T-helper 1 cell treated with Interleukin-12 subunit alpha and Interleukin-12 subunit beta and Interleukin-4 antibody, amounts not matched to agents 30 ng/mL and 1 ng/mL, for 36 hours (primary cell): ENCODE data around the gene PACSIN2. TPM values are rescaled to one million over a fixed set of nuclear protein-coding genes. Genes with fewer than 3 reads are reported as not detected.
"Not testable (repeated sequence)": the region's sequence is repeated elsewhere in the genome, so short reads cannot be mapped to it uniquely, and the experiment has no call there.

ENCODE experiments used
- intact Hi-C: fragments of 100-400 bp; cut with micrococcal nuclease; formaldehyde crosslinking; loops from one replicate; pipeline ENCODE4 v1.15.1; 2024
- total RNA-seq: library from RNA; stranded (reverse); gene quantifications from 2 replicates; pipeline ENCODE4 v1.2.3, GENCODE V29; 2022

PACSIN2 gene
- total RNA-seq, 1 donor from 2014 or later, result 30.0 TPM

GRCh38 chr22:42932197-42932519 lies 82.8 kb downstream of the PACSIN2 start:
- intact Hi-C loops, result no loop called here

DNA sequence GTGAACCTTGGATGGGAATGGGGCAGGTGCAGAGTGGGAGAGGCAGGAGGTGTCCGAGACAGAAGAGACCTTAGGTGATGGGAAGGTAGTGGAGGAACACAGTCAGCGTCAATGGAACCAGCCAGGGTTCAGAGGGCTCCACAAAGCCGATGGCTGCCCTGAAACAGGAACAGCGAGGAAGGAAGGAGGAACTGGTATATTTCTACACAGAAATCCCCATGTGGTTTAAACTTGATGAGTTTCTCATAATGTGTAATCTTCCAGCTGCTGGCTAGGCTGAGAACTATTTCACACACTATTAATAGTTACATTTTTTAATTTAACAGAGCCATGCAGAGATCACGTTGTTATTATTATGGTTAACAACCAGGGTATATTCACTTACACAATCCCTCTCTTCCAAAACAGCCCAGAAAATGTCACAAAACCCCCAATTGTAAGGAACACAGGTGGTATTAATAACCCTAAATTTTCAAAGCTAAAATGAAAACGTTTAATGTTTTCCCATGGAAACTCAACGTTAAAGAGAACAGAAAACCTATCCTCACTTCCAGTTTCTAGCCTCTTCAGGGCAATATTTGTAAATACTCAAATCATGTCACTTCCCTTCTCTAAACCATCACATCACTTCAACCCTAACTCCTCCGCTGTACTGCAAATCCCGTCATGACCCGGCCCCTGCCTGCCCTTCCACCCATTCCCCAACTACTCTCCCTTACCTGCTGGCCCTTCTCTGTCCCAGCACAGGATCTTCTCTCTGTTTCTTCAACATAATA lies 83.3 kb downstream of the PACSIN2 start:
- intact Hi-C loops, result no loop called here

DNA sequence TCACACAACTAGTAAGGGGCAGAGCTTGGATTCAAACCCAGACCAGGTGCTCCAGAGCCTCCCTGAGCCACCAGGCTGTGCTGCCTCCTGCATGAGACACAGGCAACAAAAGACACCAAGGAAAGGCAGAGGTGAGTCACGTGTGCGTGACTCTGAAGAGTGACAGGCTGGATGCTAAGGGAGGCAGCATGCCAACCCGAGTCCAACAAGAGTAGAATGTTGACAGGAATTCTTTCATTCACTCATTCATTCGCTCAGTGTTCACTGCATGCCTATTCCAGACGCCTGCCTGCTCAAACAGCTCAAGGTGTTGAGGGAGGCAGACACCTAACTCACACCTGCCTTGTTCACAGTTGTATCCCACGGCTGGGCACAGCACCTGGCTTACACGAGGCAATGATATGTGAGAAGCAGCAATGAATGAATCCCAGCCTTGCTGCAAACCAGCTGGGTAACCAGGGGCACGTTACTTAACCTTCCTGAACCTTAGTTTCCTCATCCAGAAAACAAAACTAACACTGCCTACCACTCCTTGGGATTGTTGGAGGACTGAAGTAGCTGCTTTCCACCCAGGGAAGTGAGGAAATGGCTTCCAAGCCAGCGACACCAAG lies 84.0 kb downstream of the PACSIN2 start:
- intact Hi-C loops, result no loop called here

DNA sequence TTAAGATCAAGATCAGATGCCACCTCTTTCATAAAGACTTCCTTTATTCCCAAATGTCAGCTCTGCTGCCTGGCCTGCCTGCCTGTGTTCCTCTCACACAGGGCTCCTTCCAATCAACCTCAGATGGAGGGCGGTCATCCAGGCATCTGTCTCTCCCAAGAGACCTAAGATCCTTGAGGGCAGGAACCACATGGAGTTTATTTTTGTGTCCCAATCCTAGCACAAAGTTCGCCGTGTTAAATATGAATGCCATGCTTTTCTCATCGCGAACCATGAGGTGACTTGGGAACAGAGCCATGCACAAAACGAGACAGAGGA lies 85.2 kb downstream of the PACSIN2 start:
- intact Hi-C loops, result no loop called here

- intact Hi-C loops, result no loop called here
Measured at GRCh38 chr22:42928969-42929837, 85.7 kb downstream of the PACSIN2 start.

DNA sequence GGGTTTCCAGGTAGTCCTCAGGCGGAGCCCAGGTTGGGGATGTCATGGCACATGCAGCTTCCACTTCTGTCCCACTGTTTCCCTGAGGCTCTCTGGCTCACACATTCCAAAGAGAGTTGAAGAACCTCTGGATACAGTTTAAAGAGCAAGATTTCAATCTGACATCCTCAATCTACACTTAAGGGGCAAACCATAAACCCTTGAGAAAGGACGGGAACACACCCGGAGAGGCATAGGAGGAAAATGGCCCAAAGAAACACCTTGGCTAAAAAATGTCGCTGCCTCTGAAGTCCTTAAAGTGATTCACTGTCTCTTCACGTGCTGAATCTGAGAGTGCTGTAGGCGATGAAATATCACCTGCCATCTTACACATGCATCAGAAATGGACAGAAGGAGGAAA lies 87.0 kb downstream of the PACSIN2 start:
- intact Hi-C loops, result no loop called here

GRCh38 chr22:42926768-42927167 lies 88.2 kb downstream of the PACSIN2 start:
- intact Hi-C loops, result no loop called here

DNA sequence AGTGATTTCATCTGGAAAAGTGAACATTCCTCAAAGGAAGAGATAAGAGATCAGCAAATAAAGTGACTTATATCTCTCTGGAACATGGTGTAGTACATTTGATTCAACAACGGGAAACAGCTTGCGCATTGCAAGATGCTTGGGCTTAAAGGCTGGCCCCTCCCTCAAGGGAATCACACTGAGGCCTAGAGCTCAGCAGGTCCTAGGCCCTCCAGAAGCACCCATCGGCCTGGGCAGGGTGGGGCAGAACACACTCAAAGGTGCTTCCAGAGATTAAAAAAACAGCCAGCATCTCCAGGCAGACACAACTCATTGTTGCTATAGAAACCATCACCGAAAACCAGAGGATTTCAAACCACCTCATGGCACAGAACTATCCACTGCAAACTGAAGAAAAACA lies 88.8 kb downstream of the PACSIN2 start:
- intact Hi-C loops, result no loop called here

- intact Hi-C loops, result no loop called here
Measured at GRCh38 chr22:42925598-42925997, 89.4 kb downstream of the PACSIN2 start.

DNA sequence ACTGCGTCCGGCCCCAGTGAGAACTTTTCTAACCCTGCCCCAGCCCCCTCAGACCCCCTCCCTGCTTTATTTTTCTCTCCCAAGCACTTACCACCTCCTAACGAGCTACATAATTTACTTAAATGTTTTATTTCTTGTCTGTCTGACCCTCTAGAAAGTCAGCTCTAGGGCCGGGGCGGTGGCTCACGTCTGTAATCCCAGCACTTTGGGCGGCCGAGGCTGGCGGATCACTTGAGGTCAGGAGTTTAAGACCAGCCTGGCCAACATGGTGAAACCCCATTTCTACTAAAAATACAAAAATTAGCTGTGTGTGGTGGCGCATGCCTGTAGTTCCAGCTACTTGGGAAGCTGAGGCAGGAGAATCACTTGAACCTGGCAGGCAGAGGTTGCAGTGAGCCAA lies 89.9 kb downstream of the PACSIN2 start:
- intact Hi-C loops, result not testable (repeated sequence)

DNA sequence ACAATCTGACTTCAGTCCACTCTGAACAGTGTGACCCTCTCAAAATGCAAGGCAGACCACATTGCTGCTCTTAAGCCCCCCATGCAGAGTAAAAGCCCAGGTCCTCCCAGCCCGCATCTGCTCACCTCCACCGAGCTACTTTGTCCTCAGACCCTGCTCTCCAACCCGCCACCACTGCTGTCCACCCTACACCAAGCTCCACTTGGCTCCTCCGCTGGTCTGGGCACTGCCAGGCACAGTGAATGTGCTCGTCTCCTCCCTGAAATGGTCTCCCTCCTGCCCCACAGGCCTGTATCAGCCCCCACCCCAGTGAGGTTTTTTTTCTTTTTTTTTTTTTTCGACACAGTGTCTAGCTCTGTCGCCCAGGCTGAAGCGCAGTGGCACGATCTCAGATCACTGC lies 90.5 kb downstream of the PACSIN2 start:
- intact Hi-C loops, result no loop called here

- intact Hi-C loops, result no loop called here
Measured at GRCh38 chr22:42922374-42923191, 92.4 kb downstream of the PACSIN2 start.

- intact Hi-C loops, result no loop called here
Measured at GRCh38 chr22:42920101-42920820, 94.7 kb downstream of the PACSIN2 start.

GRCh38 chr22:42919199-42919598 lies 95.8 kb downstream of the PACSIN2 start:
- intact Hi-C loops, result no loop called here

DNA sequence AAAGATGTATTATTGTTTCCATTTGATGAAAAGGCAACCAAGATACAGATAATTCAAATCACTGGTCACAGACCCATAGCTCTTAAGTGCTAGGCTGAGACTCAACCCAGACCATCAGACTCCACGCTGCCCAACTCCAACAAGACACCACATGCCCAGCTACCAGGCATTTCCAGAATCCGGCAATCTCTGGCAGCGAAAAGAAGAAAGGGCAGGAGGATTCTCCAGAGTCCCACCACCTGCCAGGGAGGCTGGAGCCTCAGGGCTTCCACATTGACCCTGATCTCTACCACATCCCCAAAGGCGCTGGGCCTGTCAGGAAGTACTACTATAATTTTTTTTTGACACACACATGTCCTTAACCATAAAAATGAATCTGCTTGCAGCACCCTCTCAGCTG lies 96.4 kb downstream of the PACSIN2 start:
- intact Hi-C loops, result no loop called here

DNA sequence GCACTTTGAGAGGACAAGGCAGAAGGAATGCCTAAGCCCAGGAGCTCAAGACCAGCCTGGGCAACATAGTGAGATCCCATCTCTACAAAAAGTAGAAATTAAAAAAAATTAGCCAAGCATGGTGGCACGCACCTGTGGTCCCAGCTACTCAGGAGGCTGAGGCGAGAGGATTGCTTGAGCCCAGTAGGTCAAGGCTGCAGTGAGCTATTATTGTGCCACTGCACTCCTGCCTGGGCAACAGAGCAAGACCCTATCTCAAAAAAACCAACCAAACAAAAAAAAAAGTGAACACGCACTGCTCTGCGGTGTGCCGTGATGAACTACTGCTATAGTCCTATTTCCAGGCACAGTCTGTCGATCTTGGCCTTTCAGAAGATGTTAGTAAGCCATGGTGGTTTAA lies 97.6 kb downstream of the PACSIN2 start:
- intact Hi-C loops, result not testable (repeated sequence)

GRCh38 chr22:42915980-42916765 lies 98.8 kb downstream of the PACSIN2 start:
- intact Hi-C loops, result no loop called here

- intact Hi-C loops, result no loop called here
Measured at GRCh38 chr22:42914511-42915076, 100.4 kb downstream of the PACSIN2 start.

DNA sequence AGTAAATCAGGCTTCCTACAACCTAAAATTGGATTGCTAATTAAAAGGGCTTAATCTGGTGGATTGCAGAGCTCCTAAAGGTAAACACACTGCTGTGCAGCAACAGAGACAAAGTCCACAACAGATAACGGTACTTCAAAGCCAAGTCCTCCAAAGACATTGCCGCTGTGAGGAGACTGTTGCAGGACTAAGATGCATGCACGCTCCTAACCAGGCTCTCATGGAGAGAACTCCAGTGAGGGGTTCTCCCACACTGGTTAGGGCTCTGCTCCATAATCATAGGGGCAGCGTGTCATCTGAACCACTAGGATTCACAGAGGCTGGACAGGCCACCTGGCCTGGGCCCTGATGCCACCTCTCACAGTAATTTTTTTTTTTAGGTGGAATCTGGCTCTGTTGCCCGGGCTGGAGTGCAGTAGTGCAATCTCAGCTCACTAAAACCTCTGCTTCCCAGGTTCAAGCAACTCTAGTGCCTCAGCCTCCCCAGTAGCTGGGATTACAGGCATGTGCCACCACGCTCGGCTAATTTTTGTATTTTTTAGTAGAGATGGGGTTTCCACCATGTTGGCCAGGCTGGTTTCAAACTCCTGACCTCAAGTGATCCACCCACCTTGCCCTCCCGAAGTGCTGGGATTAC lies 101.0 kb downstream of the PACSIN2 start:
- intact Hi-C loops, result no loop called here
